Esophagus mucosa (tissue), 1 donor: ENCODE results near the gene AQP6. TPM values are rescaled to one million over a fixed set of nuclear protein-coding genes. Genes with fewer than 3 reads are reported as not detected.

Experiments used
- ATAC-seq: fragments of 200-7000 bp; cut with Tn5 transposase; one replicate; pipeline ENCODE4 v1.9.1; 2020
- total RNA-seq: library from RNA; stranded (reverse); gene quantifications from one replicate; pipeline ENCODE4 v1.2.4, GENCODE V29; 2023
- donor health status: DM: yes; HTN: yes; CAD: no.

Gene AQP6, protein sequence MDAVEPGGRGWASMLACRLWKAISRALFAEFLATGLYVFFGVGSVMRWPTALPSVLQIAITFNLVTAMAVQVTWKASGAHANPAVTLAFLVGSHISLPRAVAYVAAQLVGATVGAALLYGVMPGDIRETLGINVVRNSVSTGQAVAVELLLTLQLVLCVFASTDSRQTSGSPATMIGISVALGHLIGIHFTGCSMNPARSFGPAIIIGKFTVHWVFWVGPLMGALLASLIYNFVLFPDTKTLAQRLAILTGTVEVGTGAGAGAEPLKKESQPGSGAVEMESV
- not detected for total RNA-seq

DNA sequence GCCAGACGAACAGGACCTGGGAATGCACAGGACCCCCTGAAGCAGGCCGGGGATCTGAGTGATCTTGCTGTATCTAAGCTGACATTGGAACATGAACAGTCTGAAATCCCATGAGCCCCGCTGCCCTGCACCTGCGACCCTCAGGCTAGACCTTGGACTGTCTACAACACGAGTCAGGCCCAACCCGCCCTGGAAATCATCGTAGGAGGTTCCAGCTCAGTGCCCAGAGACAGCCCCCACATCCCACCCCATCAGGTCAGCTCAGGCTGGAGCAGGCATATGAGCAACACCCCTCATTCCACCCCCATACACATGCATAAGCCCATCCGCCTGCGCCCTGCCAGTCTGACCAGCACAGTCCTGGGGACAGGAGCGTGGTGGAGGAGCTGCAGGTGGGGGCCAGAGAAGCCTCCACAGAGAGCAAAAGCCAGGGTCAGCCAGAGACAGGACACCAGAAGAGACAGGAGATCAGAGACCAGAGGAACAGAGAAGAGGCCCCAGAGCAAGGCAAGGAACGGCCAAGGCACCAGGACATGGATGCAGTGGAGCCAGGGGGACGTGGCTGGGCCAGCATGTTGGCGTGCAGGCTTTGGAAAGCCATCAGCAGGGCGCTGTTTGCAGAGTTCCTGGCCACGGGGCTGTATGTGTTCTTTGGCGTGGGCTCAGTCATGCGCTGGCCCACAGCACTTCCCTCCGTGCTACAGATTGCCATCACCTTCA is at the start of gene AQP6:
Gene AQP6 (plus strand): TSS at position 307 of the 720 bp plus-strand sequence. CDS start 227 bp downstream, at position 534.
- ATAC-seq: no peak

DNA sequence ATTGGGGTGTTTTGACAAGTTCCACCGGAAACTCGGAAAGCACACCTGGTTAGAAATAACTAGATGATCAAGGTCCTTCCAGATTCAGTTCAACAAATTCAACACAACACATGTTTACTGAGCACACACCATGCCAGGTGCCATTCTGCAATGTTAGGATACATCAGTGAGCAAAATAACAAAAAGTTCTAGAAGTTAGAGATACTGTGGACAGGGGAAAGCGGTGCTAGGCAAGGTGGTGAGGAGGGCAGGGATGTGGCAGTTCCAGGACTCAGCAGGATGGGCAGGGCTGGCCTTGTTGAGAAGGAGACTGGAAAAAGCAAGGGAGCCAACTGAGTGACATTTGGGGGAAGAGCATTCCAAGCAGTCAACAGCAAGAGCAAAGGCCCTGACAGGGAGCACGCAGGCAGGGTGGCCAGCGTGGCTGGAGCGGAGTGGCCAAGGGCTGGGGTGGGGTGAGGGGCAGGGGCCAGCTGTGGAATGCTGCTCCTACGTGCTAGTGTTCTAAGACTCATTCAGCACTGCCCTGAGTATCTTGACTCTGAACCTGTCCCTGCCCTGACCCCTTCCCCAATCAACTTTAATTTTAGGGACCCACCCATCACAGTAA is 49.6 kb upstream of the AQP6 start:
- no peak for ATAC-seq

DNA sequence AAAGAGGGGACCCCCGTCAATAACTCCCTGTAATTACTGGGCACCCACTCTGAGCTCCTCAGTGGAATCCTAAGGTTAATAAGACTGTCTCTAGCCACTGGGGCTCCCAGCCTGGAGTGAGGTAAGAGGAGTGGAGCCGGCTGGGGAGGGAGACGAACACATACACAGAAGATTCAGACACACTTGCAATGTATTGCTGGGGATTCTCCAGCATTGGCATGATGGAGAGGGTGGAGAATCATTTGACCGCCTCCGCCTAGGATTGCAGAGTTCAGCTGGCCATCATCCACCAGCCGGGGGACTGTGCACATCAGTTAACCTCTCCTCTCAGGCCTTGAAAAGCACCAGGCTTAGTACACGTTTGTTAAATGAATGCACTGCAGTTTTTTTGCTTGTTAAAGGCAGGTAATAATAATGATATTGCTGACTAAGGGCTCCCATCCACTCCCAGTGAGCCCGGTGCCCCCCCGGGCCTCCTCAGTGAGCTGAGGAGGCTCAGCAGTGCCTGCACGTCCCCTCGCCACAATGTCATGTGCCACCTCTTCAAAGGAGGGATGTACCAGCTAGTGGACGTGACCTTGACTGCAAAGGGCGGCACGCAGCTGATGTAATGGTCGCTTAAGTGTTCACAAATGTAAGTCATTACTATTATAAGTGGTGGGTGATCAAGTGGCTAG is 48.7 kb upstream of the AQP6 start:
- no peak for ATAC-seq

DNA sequence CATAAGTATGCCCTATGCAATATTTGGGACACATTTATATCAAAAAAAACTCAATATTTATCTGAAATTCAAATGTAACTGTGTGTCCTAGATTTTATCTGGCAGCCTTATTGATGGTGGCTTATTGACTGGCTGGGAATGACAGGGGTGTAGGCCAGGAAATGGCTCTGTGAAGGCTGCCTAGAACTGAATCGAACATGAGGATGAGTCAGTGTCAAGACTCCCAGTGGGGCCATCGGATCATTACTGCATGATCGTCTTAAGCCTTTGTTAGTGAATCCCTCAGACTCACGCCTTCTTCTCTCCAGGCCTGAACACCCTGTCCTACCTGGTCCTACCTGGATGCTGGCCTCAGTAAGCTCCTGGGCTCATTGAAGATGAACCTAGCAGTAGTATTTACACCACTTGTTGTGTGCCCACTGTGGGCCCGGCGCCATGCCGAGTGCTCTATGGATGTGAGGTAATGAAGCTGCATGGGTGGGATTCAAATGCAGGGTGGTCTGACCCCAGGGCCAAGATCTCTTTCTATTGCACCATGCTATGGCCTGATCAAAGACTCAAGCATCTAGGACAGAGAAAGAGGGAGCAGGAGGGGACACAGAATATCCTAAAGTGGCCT is 48.0 kb upstream of the AQP6 start:
- no peak for ATAC-seq

DNA sequence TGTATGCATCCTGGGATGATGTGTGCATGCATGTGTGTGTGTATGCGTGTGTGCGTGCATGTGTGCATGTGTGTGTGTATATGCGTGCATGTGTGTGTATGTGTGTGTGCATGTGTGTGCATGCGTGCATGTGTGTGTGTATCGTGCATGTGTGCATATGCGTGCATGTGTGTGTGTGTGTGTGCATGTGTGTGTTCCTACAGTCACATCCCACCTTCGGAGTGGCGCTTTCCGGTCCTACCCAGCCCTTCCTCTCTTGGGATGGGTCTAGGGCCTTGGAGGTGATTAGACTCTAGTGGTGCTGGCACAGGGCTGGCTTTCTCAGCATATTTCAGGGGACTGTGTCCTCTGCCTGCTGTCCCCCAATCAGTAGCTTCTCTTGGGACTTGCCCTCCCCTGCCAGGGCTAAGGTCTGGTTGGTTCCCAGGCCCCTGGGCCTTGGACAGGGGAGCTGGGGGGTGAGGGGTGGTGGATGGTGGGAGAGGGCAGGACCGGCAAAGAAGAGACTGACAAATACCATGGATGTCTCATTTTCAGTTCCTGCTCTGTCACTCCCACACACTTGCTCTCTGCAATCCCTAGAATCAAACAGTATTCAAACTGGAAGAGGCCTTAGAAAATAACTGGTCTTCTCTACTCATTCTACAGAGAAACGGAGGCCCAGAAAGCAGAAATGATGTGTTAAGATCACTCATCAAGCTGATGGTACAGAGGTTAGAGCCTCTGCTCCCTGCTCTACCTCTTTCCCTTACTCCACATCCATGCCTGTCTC is 47.1 kb upstream of the AQP6 start:
- no peak for ATAC-seq

DNA sequence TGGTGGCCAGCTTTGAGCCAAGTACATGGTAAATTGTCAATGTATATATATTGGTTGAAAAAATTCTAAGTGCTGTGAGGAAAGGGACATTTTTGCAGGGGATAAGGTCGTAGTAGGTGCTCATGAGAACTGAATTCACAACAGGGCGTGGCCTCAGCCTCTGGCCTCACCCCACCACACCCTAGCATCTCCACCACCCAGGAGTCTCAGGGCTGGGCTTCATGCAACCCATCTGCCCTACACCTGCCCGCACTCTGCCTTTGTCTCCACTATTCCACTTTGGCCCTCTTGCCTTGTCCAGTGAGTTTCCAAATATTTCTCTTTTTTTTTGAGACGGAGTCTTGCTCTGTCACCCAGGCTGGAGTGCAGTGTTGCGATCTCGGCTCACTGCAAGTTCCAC is 44.3 kb upstream of the AQP6 start:
- peak; percentile 43 for ATAC-seq

DNA sequence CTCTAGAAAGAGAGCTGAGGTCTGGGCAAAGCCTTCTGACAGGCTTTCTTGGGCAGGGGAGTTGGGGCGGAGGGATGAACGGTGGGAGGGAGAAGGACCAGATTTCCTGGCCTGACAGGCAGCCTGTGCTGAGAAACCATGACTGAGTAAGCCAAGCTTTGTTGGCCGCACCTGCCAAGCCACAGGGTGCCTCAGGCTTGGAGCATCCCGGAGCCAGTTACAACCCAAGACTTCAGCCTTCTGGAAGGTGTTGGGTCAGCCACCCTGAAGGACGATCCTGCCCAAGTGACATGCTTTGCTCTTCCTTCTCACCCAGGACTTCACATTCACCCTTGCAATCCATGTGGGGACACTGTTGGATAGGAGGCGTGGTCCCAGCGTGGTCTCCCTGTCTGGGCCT is 43.2 kb upstream of the AQP6 start:
- ATAC-seq: peak; percentile 31

DNA sequence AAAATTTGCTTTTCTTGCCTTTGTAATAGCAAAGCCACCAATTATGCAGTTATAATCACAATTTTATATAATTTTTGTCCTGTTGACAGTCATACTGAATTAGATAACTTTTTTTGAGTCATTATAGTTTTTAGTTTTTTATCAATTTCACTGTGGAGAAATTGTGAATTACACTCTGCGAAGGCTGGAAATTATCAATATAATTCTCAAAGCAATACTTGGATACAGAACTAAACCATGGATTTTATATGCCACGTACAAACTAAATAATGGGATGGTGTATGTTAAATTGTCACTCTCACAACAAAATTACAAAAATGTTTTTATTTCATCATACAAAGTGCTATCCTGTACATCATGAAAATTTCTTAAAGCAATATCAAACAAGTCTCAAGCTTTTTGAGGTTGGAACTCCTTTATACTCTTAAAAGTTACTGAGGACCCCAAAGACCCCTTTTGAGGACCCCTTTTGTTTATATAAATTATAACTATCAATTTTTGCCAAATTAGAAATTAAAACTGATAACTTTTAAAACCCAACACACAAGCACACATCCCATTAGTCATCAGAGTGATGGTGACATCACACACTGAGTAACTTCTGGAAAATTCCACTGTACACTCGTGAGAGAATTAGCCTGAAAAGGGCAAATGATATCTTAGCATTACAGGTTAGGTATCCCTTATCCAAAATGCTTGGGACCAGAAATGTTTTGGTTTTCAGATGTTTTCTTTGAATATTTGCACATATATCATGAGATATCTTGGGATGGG is 42.0 kb upstream of the AQP6 start:
- peak; percentile 71 for ATAC-seq

DNA sequence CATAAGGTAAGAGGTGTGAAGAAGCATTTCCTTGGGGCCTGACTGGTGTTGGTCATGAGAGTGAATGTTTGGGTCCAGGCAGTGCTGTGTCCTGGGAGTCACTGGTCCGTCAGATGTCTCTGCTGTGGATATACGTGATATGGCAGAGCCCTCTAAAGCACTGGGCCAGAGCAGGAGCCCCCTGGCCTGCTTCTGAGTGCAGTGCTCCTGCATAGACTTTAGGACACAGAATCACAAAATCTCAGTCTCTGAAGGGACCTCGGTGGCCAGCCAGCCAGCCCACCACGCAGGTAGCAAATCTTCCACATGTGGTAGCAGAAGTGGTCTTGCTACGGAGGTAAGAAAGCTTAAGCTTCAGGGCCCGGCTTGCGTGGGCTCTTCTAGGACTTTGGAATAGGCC is 40.7 kb upstream of the AQP6 start:
- ATAC-seq: no peak

DNA sequence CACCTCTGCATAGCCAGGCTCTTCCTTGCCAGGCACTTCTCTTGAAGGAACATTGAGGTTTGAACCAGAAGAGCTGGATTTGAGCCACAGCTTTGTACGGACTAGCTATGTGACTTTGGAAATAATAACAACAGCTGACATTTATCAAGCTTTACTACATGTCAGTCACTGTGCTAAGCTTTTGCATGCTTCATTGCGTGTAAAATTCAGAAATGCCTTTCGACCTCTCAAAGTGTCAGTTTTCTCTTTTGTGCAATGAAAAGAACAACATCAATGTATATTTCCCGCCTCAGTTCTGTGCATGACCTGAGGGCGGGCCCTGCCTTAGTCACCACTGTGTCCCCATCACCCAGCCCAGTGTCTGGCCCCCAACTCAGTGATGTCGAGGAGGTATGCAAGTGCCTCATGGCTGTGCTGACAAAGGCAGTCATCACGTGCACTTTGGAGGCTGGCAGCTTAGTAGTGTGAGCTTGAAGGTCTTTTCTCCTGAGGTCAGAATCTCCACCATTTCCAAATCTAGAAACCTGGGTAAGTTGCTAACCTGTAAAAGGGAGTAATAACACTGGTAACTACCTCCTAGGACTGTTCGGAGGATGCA is 40.1 kb upstream of the AQP6 start:
- no peak for ATAC-seq

DNA sequence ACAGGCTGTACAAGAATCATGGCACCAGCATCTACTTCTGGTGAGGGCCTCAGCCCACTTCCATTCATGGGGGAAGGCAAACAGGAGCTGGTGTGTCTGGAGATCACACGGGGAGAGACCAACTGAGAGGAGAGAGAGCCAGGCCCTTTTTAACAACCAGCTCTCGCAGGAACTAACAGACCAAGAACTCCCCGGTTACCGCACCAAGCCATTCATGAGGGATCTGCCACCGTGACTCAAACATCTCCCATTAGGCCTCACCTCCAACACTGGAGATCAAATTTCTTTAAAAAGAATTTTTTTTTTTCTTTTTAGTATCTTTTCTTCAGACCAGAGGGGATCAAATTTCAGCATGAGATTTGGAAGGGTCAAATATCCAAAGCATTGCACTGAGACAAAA is 39.0 kb upstream of the AQP6 start:
- no peak for ATAC-seq

DNA sequence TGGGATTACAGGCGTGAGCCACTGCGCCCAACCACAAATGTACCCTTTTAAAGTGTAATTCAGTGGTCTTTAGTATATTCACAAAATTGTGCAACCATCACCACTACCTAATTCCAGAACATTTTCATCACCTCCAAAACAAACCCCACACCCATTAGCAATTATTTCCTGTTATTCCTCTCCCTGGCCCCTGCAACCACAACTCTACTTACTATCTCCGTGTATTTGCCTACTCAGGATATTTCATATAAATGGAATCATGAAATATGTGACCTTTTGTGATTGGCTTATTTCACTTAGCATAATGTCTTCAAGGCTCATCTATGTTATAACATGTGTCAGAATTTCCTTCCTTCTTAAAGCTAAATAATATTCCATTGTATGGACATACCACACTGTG is 38.2 kb upstream of the AQP6 start:
- no peak for ATAC-seq

DNA sequence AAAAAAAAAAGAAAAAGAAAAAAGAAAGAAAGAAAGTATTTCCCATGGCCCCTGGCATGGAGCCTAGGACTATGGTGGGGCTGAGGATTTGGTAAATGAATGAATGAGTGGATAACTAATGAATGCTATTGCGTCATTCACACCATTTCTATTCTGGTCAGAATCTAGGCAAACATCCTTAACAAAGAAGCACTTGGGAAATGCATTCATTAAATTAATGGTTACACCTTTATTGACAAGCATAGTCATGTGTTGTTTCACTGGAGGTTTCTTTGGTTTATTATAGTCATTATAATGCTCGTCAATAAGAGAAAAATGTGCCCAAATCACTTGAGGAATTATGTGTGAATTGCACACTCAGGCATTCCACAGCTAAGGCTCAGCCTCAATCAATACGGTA is 35.8 kb upstream of the AQP6 start:
- ATAC-seq: peak; percentile 67

DNA sequence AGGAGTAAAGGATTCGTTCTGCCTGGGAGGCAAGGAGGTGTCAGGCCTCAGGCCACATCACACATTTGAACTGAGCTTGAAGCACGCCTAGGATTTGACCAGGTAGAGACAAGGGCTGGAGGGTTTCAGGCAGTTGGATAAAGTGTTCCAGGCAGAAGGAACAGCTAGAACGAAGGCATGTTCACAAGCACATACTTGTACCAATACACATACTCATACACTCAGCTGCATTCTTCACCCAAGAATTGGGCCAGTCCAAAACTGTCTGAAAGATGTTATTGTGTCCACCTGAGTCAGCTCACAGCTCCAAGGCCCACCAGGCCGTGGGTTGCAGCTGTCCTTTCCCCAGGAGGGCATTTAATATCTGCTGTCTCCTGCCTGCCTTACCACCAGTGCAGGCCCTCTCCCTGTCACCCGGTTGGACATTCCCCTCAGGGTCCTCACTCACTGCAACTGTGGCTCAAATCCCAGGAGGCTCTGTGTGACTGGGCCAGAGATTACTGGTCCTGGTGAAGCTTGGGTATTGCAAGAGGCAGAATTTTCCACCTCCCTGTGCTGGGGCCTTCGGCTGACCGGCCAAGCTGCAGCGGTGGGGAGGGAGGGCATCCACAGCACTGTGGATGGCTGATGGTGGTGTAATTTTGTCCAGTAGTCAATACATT is 35.0 kb upstream of the AQP6 start:
- ATAC-seq: peak; percentile 81

DNA sequence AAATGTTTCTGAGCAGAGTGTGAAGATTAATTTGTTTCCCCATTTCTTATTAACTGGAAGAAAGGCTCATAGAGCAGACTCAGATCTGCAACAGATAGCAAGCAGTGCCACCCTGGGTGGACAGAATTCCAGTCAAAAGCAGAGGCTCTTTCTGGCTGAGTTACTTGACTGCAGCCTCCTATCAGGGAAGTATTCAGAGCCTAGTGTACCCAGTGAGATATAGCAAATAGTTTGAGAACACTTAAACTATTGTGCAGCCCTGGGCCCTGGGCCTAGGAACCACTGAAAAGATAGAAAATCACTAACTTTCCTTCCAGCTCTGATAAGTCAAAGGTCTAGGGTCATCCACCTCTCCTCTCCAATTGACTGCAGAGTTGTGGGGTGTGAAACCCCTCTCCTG is 33.4 kb upstream of the AQP6 start:
- ATAC-seq: no peak

DNA sequence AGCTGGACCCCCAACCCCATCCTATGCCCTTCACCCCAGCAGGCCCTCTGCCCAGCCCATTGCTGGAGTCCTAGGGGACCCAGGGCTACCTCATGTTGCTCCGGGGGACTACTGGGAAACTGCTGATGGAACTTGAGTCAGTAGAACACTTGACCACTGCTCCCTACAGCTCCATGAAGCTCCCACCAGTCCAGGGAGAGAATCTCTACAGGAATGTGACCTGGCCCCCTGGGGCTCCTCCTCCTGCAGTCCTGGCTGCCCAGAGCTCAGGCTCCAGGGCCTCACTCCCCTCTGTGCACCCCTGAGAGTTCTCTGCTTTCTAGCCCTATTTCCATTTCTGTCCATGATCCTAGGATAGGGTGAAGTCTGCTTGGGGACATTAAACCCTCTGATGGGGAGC is 33.0 kb upstream of the AQP6 start:
- ATAC-seq: no peak

DNA sequence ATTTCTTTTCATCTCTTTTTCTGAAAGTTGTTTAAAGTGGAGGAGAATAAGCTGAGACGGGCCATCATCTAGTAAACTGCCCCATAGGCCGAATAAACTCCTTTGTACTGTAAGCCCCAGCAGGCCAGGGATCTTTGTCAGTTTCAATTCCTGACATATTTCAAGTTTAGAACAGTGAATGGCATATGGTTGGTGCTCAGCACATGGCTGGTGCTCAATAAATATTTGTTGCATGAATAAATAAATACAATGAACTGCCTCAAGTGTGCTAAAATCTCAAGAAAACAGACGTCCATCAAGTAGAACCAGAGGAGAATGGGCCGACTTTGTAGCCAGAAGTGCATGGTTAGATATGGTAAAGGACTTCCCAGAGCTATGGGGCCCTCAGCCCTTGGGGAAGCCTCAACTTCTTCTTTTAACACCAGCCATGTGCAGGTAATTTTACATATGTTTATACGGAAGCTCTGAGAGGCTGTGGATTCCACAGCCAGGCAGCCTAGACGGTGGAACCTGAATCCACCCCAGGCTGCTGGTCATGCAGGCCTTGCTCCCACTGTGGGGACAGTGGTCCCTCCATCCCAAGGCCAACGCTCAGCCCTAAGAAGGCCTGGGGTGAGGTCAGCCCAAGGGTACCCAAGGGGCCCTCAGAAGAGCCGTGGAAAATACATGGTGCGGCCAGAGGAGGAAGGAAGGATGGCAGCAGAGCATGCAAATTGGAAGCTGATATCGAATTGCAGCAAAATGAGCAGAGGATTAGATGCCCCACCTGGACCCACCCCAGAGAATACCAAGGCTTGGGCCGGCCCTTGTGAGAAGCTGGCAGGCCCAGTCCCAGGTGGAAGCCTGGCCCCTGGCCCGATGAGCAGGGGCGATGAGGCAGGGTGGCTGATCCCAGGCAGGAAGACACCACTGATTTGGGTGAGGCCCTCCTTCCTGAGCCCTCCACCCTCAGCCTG is 30.9 kb upstream of the AQP6 start:
- no peak for ATAC-seq

DNA sequence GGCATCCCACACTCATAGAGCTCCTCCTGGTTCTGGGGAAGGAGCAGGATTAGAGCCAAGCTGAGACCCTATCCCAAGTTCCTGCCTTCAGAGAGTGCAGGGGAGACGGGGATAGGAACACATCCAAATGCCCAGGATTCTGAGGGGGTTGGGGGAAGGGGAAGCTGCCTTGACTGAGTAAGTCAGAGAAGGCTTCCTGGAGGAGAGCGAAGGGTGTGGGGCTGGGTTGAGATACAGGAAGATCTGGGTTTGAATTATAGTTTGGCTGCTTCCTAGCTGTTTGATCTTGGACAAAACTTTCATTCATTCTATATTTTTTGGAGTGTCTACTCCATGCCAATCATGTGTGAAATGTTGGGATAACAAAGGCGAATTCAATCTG is 30.2 kb upstream of the AQP6 start:
- no peak for ATAC-seq
